ENCODE results near the gene CRLF1. TPM values are rescaled to one million over a fixed set of nuclear protein-coding genes. Genes with fewer than 3 reads are reported as not detected.
"Not testable (repeated sequence)": the region's sequence is repeated elsewhere in the genome, so short reads cannot be mapped to it uniquely, and the experiment has no call there.

The CRLF1 gene
- polyA plus RNA-seq, 4 donors, result 2.0 to 22.3 (median 6.5) TPM; not detected in 1

DNA sequence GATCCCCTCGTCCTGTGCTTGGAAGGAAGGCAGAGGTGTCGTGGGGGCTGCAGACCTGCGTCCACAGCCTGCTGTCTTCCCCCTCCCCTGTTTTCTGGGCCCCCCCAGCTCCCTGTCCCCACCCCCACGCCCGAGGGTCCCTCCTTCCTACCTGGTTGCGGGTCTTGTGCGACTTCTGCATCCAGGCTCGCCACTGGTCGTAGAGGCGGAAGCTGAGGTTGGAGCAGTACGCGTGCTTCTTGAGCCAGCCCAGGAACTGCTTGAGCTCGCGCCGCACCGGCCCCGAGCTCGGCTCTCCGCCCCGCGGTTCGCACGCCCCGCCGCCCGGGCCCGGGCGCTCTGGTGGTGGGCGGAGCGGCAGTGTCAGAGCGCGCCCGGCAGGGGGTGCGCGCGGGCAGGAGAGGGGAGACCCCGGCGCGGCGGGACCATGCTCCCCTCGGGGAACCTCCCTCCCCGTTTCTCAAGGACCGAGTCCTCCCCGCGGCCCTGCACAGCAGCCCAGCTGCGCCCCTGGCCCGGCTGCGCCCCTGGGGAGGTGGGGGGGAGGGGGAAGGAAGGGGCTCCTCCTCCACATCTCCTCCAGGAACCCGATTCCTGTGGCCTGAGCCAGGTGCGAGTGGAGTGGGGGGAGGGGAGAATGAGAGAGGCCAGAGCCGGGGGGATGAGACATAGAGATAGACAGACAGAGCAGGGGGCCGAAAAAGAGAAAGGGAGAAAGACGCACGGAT lies 12.3 kb downstream of the CRLF1 start:
- H3K27me3 ChIP-seq (ENCODE audit: control insufficient read depth in 3 of 3, insufficient read depth in 3 of 3, low read length in 3 of 3), result peaks cover 0 to 46% (median 2%) of the 10 kb centered on the region in 3 donors

GRCh38 chr19:18593367-18594095 lies 13.1 kb downstream of the CRLF1 start:
- H3K36me3 ChIP-seq (ENCODE audit: control insufficient read depth in 3 of 3, insufficient read depth in 2 of 3, low read depth in 1 of 3, low read length in 3 of 3), result peaks cover 0 to 19% (median 0%) of the 10 kb centered on the region in 3 donors
- H3K27me3 ChIP-seq (ENCODE audit: control insufficient read depth in 3 of 3, insufficient read depth in 3 of 3, low read length in 3 of 3), result peaks cover 0 to 39% (median 2%) of the 10 kb centered on the region in 3 donors
- WGBS, 3 donors, result 36 to 41% (median 40%) methylated on average over 21 to 25 of the region's 25 CpGs
- peak overlapping the region in 1 of 3 donors; percentile 12 for H3K27ac ChIP-seq (ENCODE audit: low read depth in 1 of 3, low read length in 2 of 3)
- DNase-seq (no peak), FAIRE-seq (no peak)
- H3K9me3 ChIP-seq (ENCODE audit: control insufficient read depth in 2 of 2, insufficient read depth in 1 of 2, low read depth in 1 of 2, low read length in 1 of 2), result no peaks in the 10 kb centered on the region
- H3K4me3 ChIP-seq (ENCODE audit: low read depth in 1 of 3, low read length in 3 of 3), result no peak overlapping the region
- H3K4me1 ChIP-seq (ENCODE audit: control insufficient read depth in 3 of 3, insufficient read depth in 2 of 3, low read depth in 1 of 3, low read length in 2 of 3), result peaks cover 3 to 20% (median 11%) of the 10 kb centered on the region in 3 donors

More for the DNA sequence above, 12.3 kb downstream of the CRLF1 start:
- Histone ChIP-seq H3K27ac (ENCODE audit: low read depth in 1 of 3, low read length in 2 of 3) (no peak overlapping the region), H3K4me3 (ENCODE audit: low read depth in 1 of 3, low read length in 3 of 3) (peak overlapping the region in 2 of 3 donors; percentile 14 to 29), H3K9me3 (ENCODE audit: control insufficient read depth in 2 of 2, insufficient read depth in 1 of 2, low read depth in 1 of 2, low read length in 1 of 2) (no peaks in the 10 kb centered on the region), H3K36me3 (ENCODE audit: control insufficient read depth in 3 of 3, insufficient read depth in 2 of 3, low read depth in 1 of 3, low read length in 3 of 3) (peaks cover 0 to 19% (median 0%) of the 10 kb centered on the region in 3 donors), H3K4me1 (ENCODE audit: control insufficient read depth in 3 of 3, insufficient read depth in 2 of 3, low read depth in 1 of 3, low read length in 2 of 3) (peaks cover 3 to 20% (median 11%) of the 10 kb centered on the region in 3 donors)
- peak; percentile 61 to 89 for DNase-seq
- WGBS, 3 donors, result 1% methylated on average over 34 to 54 of the region's 54 CpGs
- no peak for FAIRE-seq

DNA sequence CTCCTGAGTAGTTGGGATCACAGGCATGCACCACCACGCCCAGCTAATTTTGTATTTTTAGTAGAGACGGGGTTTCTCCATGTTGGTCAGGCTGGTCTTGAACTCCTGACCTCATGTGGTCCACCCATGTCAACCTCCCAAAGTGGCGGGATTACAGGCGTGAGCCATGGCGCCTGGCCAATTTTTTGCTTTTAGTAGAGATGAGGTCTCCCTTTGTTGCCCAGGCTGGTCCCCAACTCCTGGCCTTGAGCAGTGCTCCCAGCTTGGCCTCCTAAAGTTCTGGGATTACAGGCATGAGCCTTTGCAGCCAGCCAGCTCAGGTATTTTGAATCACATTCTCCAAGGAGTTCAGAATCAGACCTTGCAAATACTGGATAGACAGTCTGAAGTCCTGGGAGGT lies 13.9 kb downstream of the CRLF1 start:
- FAIRE-seq, DNase-seq: not testable (repeated sequence)

DNA sequence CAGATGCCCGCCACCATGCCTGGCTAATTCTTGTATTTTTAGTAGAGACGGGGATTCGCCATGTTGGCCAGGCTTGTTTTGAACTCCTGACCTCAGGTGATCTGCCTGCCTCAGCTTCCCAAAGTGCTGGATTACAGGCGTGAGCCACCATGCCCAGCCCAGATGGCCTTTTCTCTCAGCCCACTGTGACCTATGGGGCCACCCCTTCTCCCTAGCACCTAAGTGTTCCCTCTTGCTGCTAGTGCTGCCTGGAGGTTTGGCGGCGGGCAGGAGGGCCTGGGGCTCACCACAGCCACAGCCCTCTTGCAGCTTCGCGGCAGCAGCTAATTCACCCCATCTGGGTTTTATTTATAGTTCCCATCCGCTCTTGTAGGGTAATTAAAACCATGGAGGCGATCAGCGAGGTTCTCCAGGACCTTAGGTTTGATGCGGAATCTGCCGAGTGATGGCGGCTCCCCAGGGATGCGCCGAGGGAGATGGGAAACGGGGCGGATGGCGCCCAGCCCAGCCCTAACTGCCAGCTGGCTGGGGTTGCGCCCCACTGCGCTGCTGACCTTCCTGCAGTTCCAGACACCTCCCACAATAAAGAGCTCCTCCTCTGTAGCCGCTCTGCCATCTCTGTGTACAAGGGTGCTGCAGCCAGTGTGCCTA lies 14.7 kb downstream of the CRLF1 start:
- no peaks in the 10 kb centered on the region for H3K9me3 ChIP-seq (ENCODE audit: control insufficient read depth in 2 of 2, insufficient read depth in 1 of 2, low read depth in 1 of 2, low read length in 1 of 2)
- peaks cover 3 to 26% (median 11%) of the 10 kb centered on the region in 3 donors for H3K4me1 ChIP-seq (ENCODE audit: control insufficient read depth in 3 of 3, insufficient read depth in 2 of 3, low read depth in 1 of 3, low read length in 2 of 3)
- peaks cover 0 to 19% (median 0%) of the 10 kb centered on the region in 3 donors for H3K36me3 ChIP-seq (ENCODE audit: control insufficient read depth in 3 of 3, insufficient read depth in 2 of 3, low read depth in 1 of 3, low read length in 3 of 3)
- FAIRE-seq (no peak), DNase-seq (no peak)
- 93 to 96% (median 93%) methylated on average over 22 of the region's 22 CpGs for WGBS, 3 donors
- no peak overlapping the region for H3K4me3 ChIP-seq (ENCODE audit: low read depth in 1 of 3, low read length in 3 of 3)
- peaks cover 0 to 24% (median 0%) of the 10 kb centered on the region in 3 donors for H3K27me3 ChIP-seq (ENCODE audit: control insufficient read depth in 3 of 3, insufficient read depth in 3 of 3, low read length in 3 of 3)
- no peak overlapping the region for H3K27ac ChIP-seq (ENCODE audit: low read depth in 1 of 3, low read length in 2 of 3)

More for the DNA sequence above, 13.9 kb downstream of the CRLF1 start:
- 72 to 84% (median 84%) methylated on average over 5 of the region's 5 CpGs for whole genome bisulfite sequencing, 3 donors
- H3K27me3 ChIP-seq (ENCODE audit: control insufficient read depth in 3 of 3, insufficient read depth in 3 of 3, low read length in 3 of 3), result peaks cover 0 to 31% (median 0%) of the 10 kb centered on the region in 3 donors
- H3K4me1 ChIP-seq (ENCODE audit: control insufficient read depth in 3 of 3, insufficient read depth in 2 of 3, low read depth in 1 of 3, low read length in 2 of 3), result peaks cover 3 to 26% (median 11%) of the 10 kb centered on the region in 3 donors
- H3K4me3 ChIP-seq (ENCODE audit: low read depth in 1 of 3, low read length in 3 of 3); H3K27ac ChIP-seq (ENCODE audit: low read depth in 1 of 3, low read length in 2 of 3); H3K9me3 ChIP-seq (ENCODE audit: control insufficient read depth in 2 of 2, insufficient read depth in 1 of 2, low read depth in 1 of 2, low read length in 1 of 2): not testable (repeated sequence)
- H3K36me3 ChIP-seq (ENCODE audit: control insufficient read depth in 3 of 3, insufficient read depth in 2 of 3, low read depth in 1 of 3, low read length in 3 of 3), result peaks cover 0 to 19% (median 0%) of the 10 kb centered on the region in 3 donors

GRCh38 chr19:18590273-18591272 lies 16.0 kb downstream of the CRLF1 start:
- Histone ChIP-seq H3K27me3 (ENCODE audit: control insufficient read depth in 3 of 3, insufficient read depth in 3 of 3, low read length in 3 of 3) (peaks cover 0 to 11% (median 0%) of the 10 kb centered on the region in 3 donors), H3K4me3 (ENCODE audit: low read depth in 1 of 3, low read length in 3 of 3) (peak overlapping the region in 1 of 3 donors; percentile 64), H3K9me3 (ENCODE audit: control insufficient read depth in 2 of 2, insufficient read depth in 1 of 2, low read depth in 1 of 2, low read length in 1 of 2) (no peaks in the 10 kb centered on the region), H3K27ac (ENCODE audit: low read depth in 1 of 3, low read length in 2 of 3) (peak overlapping the region in 1 of 3 donors; percentile 88), H3K4me1 (ENCODE audit: control insufficient read depth in 3 of 3, insufficient read depth in 2 of 3, low read depth in 1 of 3, low read length in 2 of 3) (peaks cover 3 to 26% (median 11%) of the 10 kb centered on the region in 3 donors), H3K36me3 (ENCODE audit: control insufficient read depth in 3 of 3, insufficient read depth in 2 of 3, low read depth in 1 of 3, low read length in 3 of 3) (peaks cover 0 to 19% (median 0%) of the 10 kb centered on the region in 3 donors)
- DNase-seq (peak in 1 of 2 donors; percentile 26), FAIRE-seq (no peak)
- WGBS, 3 donors, result 80 to 93% (median 89%) methylated on average over 40 of the region's 40 CpGs

DNA sequence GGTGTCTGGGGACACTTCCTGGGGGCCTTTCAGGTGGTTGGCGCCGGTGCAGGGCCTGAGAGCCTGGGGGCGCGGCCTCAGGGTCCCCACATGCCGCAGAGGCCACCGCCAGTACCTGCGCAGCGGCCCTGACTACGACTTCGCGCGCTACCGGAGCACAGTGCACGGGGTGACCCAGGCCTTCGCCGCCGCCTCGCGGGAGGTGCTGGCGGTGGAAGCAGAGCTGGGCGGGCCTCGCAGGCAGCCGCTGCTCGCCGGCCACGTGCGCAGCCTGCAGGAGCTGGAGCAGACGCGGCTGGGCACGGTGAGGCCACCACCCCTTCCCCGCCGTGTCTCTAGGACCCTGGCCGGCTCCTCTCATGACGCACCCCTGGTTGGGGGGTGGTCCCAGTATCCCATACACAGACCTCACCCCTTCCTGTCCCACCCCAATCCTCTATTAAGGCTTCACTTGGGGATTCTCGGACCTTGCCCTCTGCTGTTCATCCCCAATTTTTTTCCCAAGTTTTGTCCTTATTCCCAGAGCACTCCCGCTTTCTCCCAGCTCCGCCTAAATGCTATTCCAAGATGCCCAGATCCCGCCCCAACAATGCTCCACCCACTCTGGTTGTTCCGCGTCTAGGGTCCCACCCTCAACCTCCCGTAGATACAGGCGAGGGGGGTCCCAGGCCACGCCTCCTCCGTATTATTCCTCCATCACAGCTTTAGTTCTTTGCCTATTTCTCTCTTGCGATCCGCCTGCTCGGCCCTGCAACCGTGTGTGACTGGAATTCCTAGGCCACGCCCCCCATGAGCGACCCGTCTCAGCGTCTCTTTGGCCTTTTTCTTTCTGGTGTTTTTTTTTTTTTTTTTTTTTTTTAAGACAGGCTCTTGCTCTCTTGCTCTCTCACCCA lies 17.0 kb downstream of the CRLF1 start:
- Histone ChIP-seq H3K4me1 (ENCODE audit: control insufficient read depth in 3 of 3, insufficient read depth in 2 of 3, low read depth in 1 of 3, low read length in 2 of 3) (peaks cover 3 to 23% (median 10%) of the 10 kb centered on the region in 3 donors), H3K4me3 (ENCODE audit: low read depth in 1 of 3, low read length in 3 of 3) (peak overlapping the region; percentile 64 to 79 (median 72)), H3K9me3 (ENCODE audit: control insufficient read depth in 2 of 2, insufficient read depth in 1 of 2, low read depth in 1 of 2, low read length in 1 of 2) (no peaks in the 10 kb centered on the region), H3K36me3 (ENCODE audit: control insufficient read depth in 3 of 3, insufficient read depth in 2 of 3, low read depth in 1 of 3, low read length in 3 of 3) (peaks cover 0 to 19% (median 0%) of the 10 kb centered on the region in 3 donors), H3K27me3 (ENCODE audit: control insufficient read depth in 3 of 3, insufficient read depth in 3 of 3, low read length in 3 of 3) (peaks cover 0 to 2% (median 0%) of the 10 kb centered on the region in 3 donors), H3K27ac (ENCODE audit: low read depth in 1 of 3, low read length in 2 of 3) (peak overlapping the region; percentile 77 to 88 (median 88))
- WGBS, 3 donors, result 12 to 33% (median 20%) methylated on average over 37 to 52 of the region's 52 CpGs
- DNase-seq, result peak; percentile 74 to 88
- FAIRE-seq, result no peak

Measured in small intestine (tissue), 7 donors.